ENCODE measurements around the gene C1R. TPM values are rescaled to one million over a fixed set of nuclear protein-coding genes. Genes with fewer than 3 reads are reported as not detected.

Gene C1R
- total RNA-seq, 1 experiment from 2014 or later, result 11.5 TPM

DNA sequence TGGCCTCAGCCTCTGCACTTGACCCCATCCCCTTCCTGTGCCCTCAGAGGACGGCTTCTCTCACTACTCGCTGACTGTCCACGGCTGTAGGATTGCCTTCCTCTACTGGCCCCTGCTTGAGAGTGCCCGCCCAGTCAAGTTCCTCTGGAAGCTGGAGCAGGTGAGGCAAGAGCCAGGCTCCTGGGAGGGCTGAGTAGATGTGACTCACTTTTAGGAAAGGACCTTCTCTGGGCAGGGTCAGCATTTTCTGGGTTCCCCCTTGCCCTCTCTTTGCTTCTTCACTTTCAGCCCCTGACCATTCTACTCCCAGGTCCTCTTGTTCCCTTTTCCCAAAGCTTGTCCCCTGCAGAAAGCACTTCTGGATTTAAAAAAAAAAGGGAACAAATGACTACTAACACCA is 45.7 kb upstream of the C1R start:
- peaks cover 17 to 62% (median 33%) of the 10 kb centered on the region in 3 experiments; a peak in 6 of 7 replicates for H3K36me3 Mint-ChIP-seq (ENCODE audit: insufficient read depth in 1 of 3, low read depth in 3 of 3)
- no CpG with 5 or more reads among the region's 4 CpGs for WGBS (ENCODE audit: extremely low coverage, insufficient read length, low lambda C conversion rate)

More for the DNA sequence above, 45.7 kb upstream of the C1R start:
- H3K14ac ChIP-seq (ENCODE audit: insufficient read depth, low read length), result no peak overlapping the region
- no peak for DNase-seq
- no peaks in the 10 kb centered on the region for H4K20me1 ChIP-seq (ENCODE audit: control insufficient read depth, insufficient read depth, insufficient read length)
- H3K79me1 ChIP-seq (ENCODE audit: insufficient read depth, low read depth, low read length, poor library complexity, severe bottlenecking), result no peaks in the 10 kb centered on the region
- no peaks in the 10 kb centered on the region for H3K23me2 ChIP-seq (ENCODE audit: insufficient read length, low read depth, low read length, poor library complexity, severe bottlenecking)
- H3K27me3 ChIP-seq (ENCODE audit: insufficient read depth, low read length), result no peaks in the 10 kb centered on the region
- no peak overlapping the region for H3K4ac ChIP-seq (ENCODE audit: low read depth, low read length)
- no peak overlapping the region for H3K9ac ChIP-seq (ENCODE audit: extremely low read depth, insufficient read length, low read length)
- no peaks in the 10 kb centered on the region for H3K79me2 ChIP-seq (ENCODE audit: insufficient read depth, low read length)
- H3K9me3 ChIP-seq (ENCODE audit: control insufficient read depth, low read depth, low read length), result no peaks in the 10 kb centered on the region
- no peak overlapping the region for H2AFZ ChIP-seq (ENCODE audit: low read length)
- TF ChIP-seq, protein P1, sequence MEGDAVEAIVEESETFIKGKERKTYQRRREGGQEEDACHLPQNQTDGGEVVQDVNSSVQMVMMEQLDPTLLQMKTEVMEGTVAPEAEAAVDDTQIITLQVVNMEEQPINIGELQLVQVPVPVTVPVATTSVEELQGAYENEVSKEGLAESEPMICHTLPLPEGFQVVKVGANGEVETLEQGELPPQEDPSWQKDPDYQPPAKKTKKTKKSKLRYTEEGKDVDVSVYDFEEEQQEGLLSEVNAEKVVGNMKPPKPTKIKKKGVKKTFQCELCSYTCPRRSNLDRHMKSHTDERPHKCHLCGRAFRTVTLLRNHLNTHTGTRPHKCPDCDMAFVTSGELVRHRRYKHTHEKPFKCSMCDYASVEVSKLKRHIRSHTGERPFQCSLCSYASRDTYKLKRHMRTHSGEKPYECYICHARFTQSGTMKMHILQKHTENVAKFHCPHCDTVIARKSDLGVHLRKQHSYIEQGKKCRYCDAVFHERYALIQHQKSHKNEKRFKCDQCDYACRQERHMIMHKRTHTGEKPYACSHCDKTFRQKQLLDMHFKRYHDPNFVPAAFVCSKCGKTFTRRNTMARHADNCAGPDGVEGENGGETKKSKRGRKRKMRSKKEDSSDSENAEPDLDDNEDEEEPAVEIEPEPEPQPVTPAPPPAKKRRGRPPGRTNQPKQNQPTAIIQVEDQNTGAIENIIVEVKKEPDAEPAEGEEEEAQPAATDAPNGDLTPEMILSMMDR (conservative IDR thresholded peaks at IDR 0.05), result no peak
- H2AK5ac ChIP-seq (ENCODE audit: insufficient read length, low read length), result no peak overlapping the region
- H3T11ph ChIP-seq (ENCODE audit: low read length), result no peak overlapping the region
- no peak overlapping the region for H4K91ac ChIP-seq (ENCODE audit: insufficient read length, low read depth, low read length)
- H3K23ac ChIP-seq (ENCODE audit: insufficient read length, low read depth, low read length), result no peak overlapping the region
- H2BK15ac ChIP-seq (ENCODE audit: low read depth, low read length), result no peak overlapping the region
- H3K4me3 Mint-ChIP-seq, result no peak overlapping the region
- no peaks in the 10 kb centered on the region for H3K4me1 Mint-ChIP-seq
- no peaks in the 10 kb centered on the region for H3K4me1 ChIP-seq (ENCODE audit: insufficient read depth, low read length)
- H3K27me3 Mint-ChIP-seq (ENCODE audit: low read depth), result no peaks in the 10 kb centered on the region
- no peak overlapping the region for H3K27ac ChIP-seq (ENCODE audit: insufficient read length, low read depth, low read length)
- no peak overlapping the region for H3K27ac Mint-ChIP-seq
- no peak overlapping the region for H4K5ac ChIP-seq (ENCODE audit: insufficient read length, low read depth, low read length)
- H3K4me2 ChIP-seq (ENCODE audit: insufficient read depth, insufficient read length, low read length), result no peak overlapping the region
- no peak overlapping the region for H2BK20ac ChIP-seq (ENCODE audit: low read depth, low read length, poor library complexity, severe bottlenecking)
- no peak overlapping the region for H3K56ac ChIP-seq (ENCODE audit: insufficient read length, low read depth, low read length)
- H3K9me3 Mint-ChIP-seq, result no peaks in the 10 kb centered on the region
- H3K18ac ChIP-seq (ENCODE audit: insufficient read length, low read depth, low read length), result no peak overlapping the region
- no peak overlapping the region for H2BK5ac ChIP-seq (ENCODE audit: insufficient read length, low read length)
- H4K8ac ChIP-seq (replicated peaks; ENCODE audit: insufficient read length, low read depth, low read length), result no peak overlapping the region
- H2BK120ac ChIP-seq (ENCODE audit: low read depth, low read length, poor library complexity, severe bottlenecking), result no peak overlapping the region
- H2BK12ac ChIP-seq (ENCODE audit: insufficient read length, low read depth, low read length), result no peak overlapping the region

Measured in H9 (cell line).